A549 (cell line): ENCODE measurements around the gene ADGRF5. TPM values are rescaled to one million over a fixed set of nuclear protein-coding genes. Genes with fewer than 3 reads are reported as not detected.
A peak's percentile ranks its signal among the peaks of the same experiment; 100 is the strongest.

Experiments
- ATAC-seq, 2 experiments: fragments of 200-7000 bp in 1 of 2; fragments of >200 bp in 1 of 2; cut with Nextera tagmentation in 1 of 2; cut with Tn5 transposase in 1 of 2; 3 replicates each; pipeline versions ENCODE4 v1.8.0 to v1.9.1; 2018 to 2020; ENCODE audit warnings: mild to moderate bottlenecking in 1 of 2, moderate library complexity in 1 of 2
- CTCF ChIA-PET: fragments of 300-600 bp; sonication (Branson Sonifier 250); formaldehyde crosslinking; extraction: SDS; loops from one replicate; lab custom pipeline; 2021; ENCODE audit warnings: antibody characterized with exemption, inconsistent platforms; lab: Yijun Ruan, JAX
- POLR2A ChIA-PET: fragments of 350-600 bp; formaldehyde crosslinking; extraction: SDS; loops from one replicate; lab custom pipeline; 2021; ENCODE audit warnings: antibody characterized with exemption, inconsistent platforms; lab: Yijun Ruan, JAX
- DNase-seq, 2 experiments: peaks; one replicate each; pipeline versions ENCODE4 v3.0.0 to v3.0.0-alpha.2; 2011 to 2016; ENCODE audit warnings: low read depth in 1 of 2, low spot score in 1 of 2
- FAIRE-seq: peaks from 2 replicates; lab custom pipeline; 2011; peaks lifted over from hg19 to GRCh38; lab: Jason Lieb, UNC
- H3K27ac ChIP-seq, 2 experiments: fragments of >200 bp; sonication (Bioruptor Twin); formaldehyde crosslinking; 3 replicates each; pipeline ENCODE4 v1.5.1; 2016 to 2017
- H3K4me1 ChIP-seq: fragments of >200 bp; sonication (Bioruptor Twin); formaldehyde crosslinking; 3 replicates; pipeline ENCODE4 v1.6.1; 2016
- H3K4me2 ChIP-seq: fragments of >200 bp; sonication (Bioruptor Twin); formaldehyde crosslinking; 3 replicates; pipeline ENCODE4 v1.6.1; 2016
- H3K4me3 ChIP-seq: fragments of >200 bp; sonication (Bioruptor Twin); formaldehyde crosslinking; 3 replicates; pipeline ENCODE4 v1.5.1; 2016
- H3K9me3 ChIP-seq: fragments of >200 bp; sonication (Bioruptor Twin); formaldehyde crosslinking; 3 replicates; pipeline ENCODE4 v1.6.1; 2016
- BHLHE40 ChIP-seq: IDR thresholded peaks from 2 replicates; pipeline ENCODE4 v1.6.1; 2012; ENCODE audit warnings: low read depth, low read length, inconsistent platforms
- CBX2 ChIP-seq: fragments of 200-600 bp; sonication (generic); IDR thresholded peaks from 2 replicates; pipeline ENCODE4 v1.6.1; 2016; ENCODE audit warnings: low read depth, mild to moderate bottlenecking, borderline replicate concordance
- CEBPB ChIP-seq, 2 experiments: fragments of >200 bp in 1 of 2; sonication (Bioruptor Twin) in 1 of 2; formaldehyde crosslinking in 1 of 2; IDR thresholded peaks; 2 replicates each; pipeline ENCODE4 v1.6.1; 2012 to 2016
- CHD2 ChIP-seq: fragments of 150-350 bp; IDR thresholded peaks from 2 replicates; pipeline ENCODE4 v1.6.1; 2014; ENCODE audit warnings: low read length; ENCODE audit not compliant: partially characterized antibody
- CHD4 ChIP-seq: fragments of 200-600 bp; sonication (generic); IDR thresholded peaks from 2 replicates; pipeline ENCODE4 v1.6.1; 2016; ENCODE audit warnings: antibody characterized with exemption, mild to moderate bottlenecking, borderline replicate concordance
- EHMT2 ChIP-seq: fragments of 200-600 bp; sonication (generic); IDR thresholded peaks from 2 replicates; pipeline ENCODE4 v1.6.1; 2016; ENCODE audit warnings: antibody characterized with exemption, low read depth, mild to moderate bottlenecking, moderate library complexity
- FOSB ChIP-seq: fragments of 250-450 bp; sonication (Bioruptor Pico); IDR thresholded peaks from 2 replicates; pipeline ENCODE4 v1.5.0; 2020; ENCODE audit warnings: mild to moderate bottlenecking, moderate library complexity
- FOSL2 ChIP-seq, 2 experiments: fragments of 450-650 bp in 1 of 2; fragments of >200 bp in 1 of 2; sonication (Bioruptor Twin) in 1 of 2; formaldehyde crosslinking; IDR thresholded peaks; 2 replicates each; pipeline versions ENCODE4 v1.5.0 to v1.6.1; 2016 to 2020; ENCODE audit warnings: mild to moderate bottlenecking in 1 of 2, moderate library complexity in 1 of 2
- FOXS1 ChIP-seq: fragments of 250-450 bp; sonication (Bioruptor Pico); IDR thresholded peaks from 2 replicates; pipeline ENCODE4 v1.5.0; 2020; ENCODE audit warnings: mild to moderate bottlenecking, moderate library complexity
- GATA3 ChIP-seq: IDR thresholded peaks from 2 replicates; pipeline ENCODE4 v1.6.1; 2012; ENCODE audit warnings: borderline replicate concordance
- HDAC2 ChIP-seq: fragments of 200-600 bp; sonication (generic); IDR thresholded peaks from 2 replicates; pipeline ENCODE4 v1.6.1; 2016
- HOXA7 ChIP-seq: fragments of 250-450 bp; sonication (Bioruptor Pico); IDR thresholded peaks from 2 replicates; pipeline ENCODE4 v1.5.0; 2020; ENCODE audit warnings: mild to moderate bottlenecking, moderate library complexity
- HOXB13 ChIP-seq: fragments of 250-450 bp; sonication (Bioruptor Pico); IDR thresholded peaks from 2 replicates; pipeline ENCODE4 v1.5.0; 2020; ENCODE audit warnings: low read depth, mild to moderate bottlenecking, moderate library complexity
- HOXB5 ChIP-seq: fragments of 250-450 bp; sonication (Bioruptor Pico); IDR thresholded peaks from 2 replicates; pipeline ENCODE4 v1.5.0; 2020; ENCODE audit warnings: mild to moderate bottlenecking, moderate library complexity
- JUNB ChIP-seq: fragments of >200 bp; sonication (Bioruptor Twin); formaldehyde crosslinking; IDR thresholded peaks from 2 replicates; pipeline ENCODE4 v1.6.1; 2016
- KDM5A ChIP-seq: fragments of 200-600 bp; sonication (generic); IDR thresholded peaks from 2 replicates; pipeline ENCODE4 v1.6.1; 2016; ENCODE audit warnings: antibody characterized with exemption, mild to moderate bottlenecking
- MAFK ChIP-seq: fragments of 450-650 bp; IDR thresholded peaks from 2 replicates; pipeline ENCODE4 v1.6.1; 2014; ENCODE audit not compliant: partially characterized antibody
- MAZ ChIP-seq: fragments of 150-350 bp; IDR thresholded peaks from 2 replicates; pipeline ENCODE4 v1.6.1; 2014; ENCODE audit warnings: antibody characterized with exemption, low read depth, low read length, borderline replicate concordance
- MYC ChIP-seq: IDR thresholded peaks from 2 replicates; pipeline ENCODE4 v1.6.1; 2012; ENCODE audit warnings: mild to moderate bottlenecking, inconsistent platforms, low read length, improper control_type of control experiment, borderline replicate concordance
- NFE2L2 ChIP-seq: fragments of 150-350 bp; conservative IDR thresholded peaks from 2 replicates; pipeline ENCODE4 v1.6.1; 2014; ENCODE audit warnings: low read length
- NPAS2 ChIP-seq: fragments of 250-450 bp; sonication (Bioruptor Pico); IDR thresholded peaks from 2 replicates; pipeline ENCODE4 v1.8.0; 2022; ENCODE audit warnings: mild to moderate bottlenecking, moderate library complexity, borderline replicate concordance
- NR3C1 ChIP-seq: fragments of >200 bp; sonication (Bioruptor Twin); formaldehyde crosslinking; IDR thresholded peaks from 3 replicates; pipeline ENCODE4 v1.6.1; 2017
- POLR2A ChIP-seq: IDR thresholded peaks from 2 replicates; pipeline ENCODE4 v1.6.1; 2012; ENCODE audit warnings: mild to moderate bottlenecking, low read length
- POLR2AphosphoS2 ChIP-seq: conservative IDR thresholded peaks from 2 replicates; pipeline ENCODE4 v1.6.1; 2012; ENCODE audit warnings: low read length, improper control_type of control experiment, inconsistent platforms
- RAD21 ChIP-seq, 2 experiments: fragments of >200 bp in 1 of 2; sonication (Bioruptor Twin) in 1 of 2; formaldehyde crosslinking in 1 of 2; IDR thresholded peaks in 1 of 2; conservative IDR thresholded peaks in 1 of 2; 2 replicates in 1 of 2; 3 replicates in 1 of 2; pipeline ENCODE4 v1.6.1; 2012 to 2018; ENCODE audit warnings: inconsistent platforms in 1 of 2
- RARB ChIP-seq: fragments of 250-450 bp; sonication (Bioruptor Pico); IDR thresholded peaks from 2 replicates; pipeline ENCODE4 v1.8.0; 2021; ENCODE audit warnings: mild to moderate bottlenecking, moderate library complexity
- RCOR1 ChIP-seq: fragments of 150-350 bp; IDR thresholded peaks from 2 replicates; pipeline ENCODE4 v1.6.1; 2014; ENCODE audit warnings: antibody characterized with exemption, low read length, low read depth
- SREBF2 ChIP-seq: fragments of 450-650 bp; IDR thresholded peaks from 2 replicates; pipeline ENCODE4 v1.6.1; 2014; ENCODE audit warnings: mild to moderate bottlenecking, moderate library complexity
- TP53 ChIP-seq: fragments of 250-450 bp; sonication (Bioruptor Pico); IDR thresholded peaks from 2 replicates; pipeline ENCODE4 v1.5.0; 2021; ENCODE audit warnings: mild to moderate bottlenecking, moderate library complexity
- ZFP36 ChIP-seq: fragments of 450-650 bp; IDR thresholded peaks from 2 replicates; pipeline ENCODE4 v1.6.1; 2014; ENCODE audit warnings: borderline replicate concordance; ENCODE audit not compliant: partially characterized antibody
- ZNF302 ChIP-seq: fragments of 250-450 bp; sonication (Bioruptor Pico); IDR thresholded peaks from 2 replicates; pipeline ENCODE4 v1.9.0; 2021; ENCODE audit warnings: inconsistent platforms, mild to moderate bottlenecking, moderate library complexity
- ZSCAN20 ChIP-seq: fragments of 250-450 bp; sonication (Bioruptor Pico); IDR thresholded peaks from 2 replicates; pipeline ENCODE4 v1.8.0; 2022; ENCODE audit warnings: mild to moderate bottlenecking, moderate library complexity
- WGBS: methylation state at CpG from one replicate; pipeline ENCODE4 v1.1.6; 2017; ENCODE audit errors: missing lambda C conversion rate; 5-methylcytosine and 5-hydroxymethylcytosine counted together
- polyA plus RNA-seq, 4 experiments: library from polyadenylated mRNA; depleted of rRNA in 3 of 4; stranded (reverse); fragments of >200 nt; fragmentation: RNase III in 1 of 4; extraction: RNeasy Plus Mini Kit Qiagen cat#74134 plus additional on column Dnase treatment in 1 of 4; gene quantifications; 2 replicates in 3 of 4; 3 replicates in 1 of 4; pipeline ENCODE4 v1.2.3, GENCODE V29; 2011 to 2017
- TF ChIP-seq, protein P1 (sequence below): IDR thresholded peaks from 2 replicates; pipeline ENCODE4 v1.6.1; 2012; ENCODE audit warnings: low read depth, borderline replicate concordance
- TF ChIP-seq, protein P2 (sequence below): fragments of 150-350 bp; IDR thresholded peaks from 2 replicates; pipeline ENCODE4 v1.6.1; 2014; ENCODE audit warnings: low read depth, mild to moderate bottlenecking, low read length
- TF ChIP-seq, protein P3 (sequence below): fragments of 250-450 bp; sonication (Bioruptor Pico); IDR thresholded peaks from 2 replicates; pipeline ENCODE4 v1.5.0; 2020; ENCODE audit warnings: low read depth, mild to moderate bottlenecking, moderate library complexity

ADGRF5 gene
- polyA plus RNA-seq, 2 of the 4 experiments (the other 2 are of a cell fraction): not detected

DNA sequence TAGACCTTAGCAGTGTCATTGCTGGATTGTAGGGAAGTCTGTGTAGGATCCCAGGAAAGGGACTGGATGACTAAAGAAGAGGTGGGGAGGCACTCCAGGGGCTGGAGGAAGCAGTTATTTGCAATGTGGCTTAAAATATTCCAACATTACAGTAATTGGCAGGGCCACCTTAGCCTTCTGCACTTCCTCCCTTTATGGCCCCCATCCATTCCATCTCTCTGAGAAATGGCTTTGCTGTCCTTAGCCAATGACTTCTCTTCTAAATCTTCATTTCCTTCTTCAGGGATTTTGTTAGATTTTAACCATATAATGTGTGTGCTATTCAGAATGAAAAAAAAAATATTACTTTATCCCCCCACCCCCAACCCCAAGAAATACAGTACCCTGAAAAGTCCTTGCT is 6.4 kb downstream of the ADGRF5 start:
- ATAC-seq: no peak
- no peak overlapping the region for H3K27ac ChIP-seq
- TF ChIP-seq FOXS1 (CRISPR knock-in tag) (no peak), EHMT2 (no peak), RAD21 (conservative IDR thresholded peaks at IDR 0.05 in 1 of 2, IDR thresholded peaks at IDR 0.05 in 1 of 2) (no peak), CHD4 (no peak), MAZ (no peak), HDAC2 (no peak), ZSCAN20 (CRISPR knock-in tag) (no peak), NFE2L2 (no peak), MYC (no peak), FOSB (CRISPR knock-in tag) (no peak), KDM5A (no peak), CBX2 (no peak), ZFP36 (no peak), HOXB5 (CRISPR knock-in tag) (no peak), TP53 (CRISPR knock-in tag) (no peak), ZNF302 (CRISPR knock-in tag) (no peak), RCOR1 (no peak), RARB (CRISPR knock-in tag) (no peak)
- TF ChIP-seq, protein P1, sequence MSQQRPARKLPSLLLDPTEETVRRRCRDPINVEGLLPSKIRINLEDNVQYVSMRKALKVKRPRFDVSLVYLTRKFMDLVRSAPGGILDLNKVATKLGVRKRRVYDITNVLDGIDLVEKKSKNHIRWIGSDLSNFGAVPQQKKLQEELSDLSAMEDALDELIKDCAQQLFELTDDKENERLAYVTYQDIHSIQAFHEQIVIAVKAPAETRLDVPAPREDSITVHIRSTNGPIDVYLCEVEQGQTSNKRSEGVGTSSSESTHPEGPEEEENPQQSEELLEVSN: no peak
- TF ChIP-seq, protein P2, sequence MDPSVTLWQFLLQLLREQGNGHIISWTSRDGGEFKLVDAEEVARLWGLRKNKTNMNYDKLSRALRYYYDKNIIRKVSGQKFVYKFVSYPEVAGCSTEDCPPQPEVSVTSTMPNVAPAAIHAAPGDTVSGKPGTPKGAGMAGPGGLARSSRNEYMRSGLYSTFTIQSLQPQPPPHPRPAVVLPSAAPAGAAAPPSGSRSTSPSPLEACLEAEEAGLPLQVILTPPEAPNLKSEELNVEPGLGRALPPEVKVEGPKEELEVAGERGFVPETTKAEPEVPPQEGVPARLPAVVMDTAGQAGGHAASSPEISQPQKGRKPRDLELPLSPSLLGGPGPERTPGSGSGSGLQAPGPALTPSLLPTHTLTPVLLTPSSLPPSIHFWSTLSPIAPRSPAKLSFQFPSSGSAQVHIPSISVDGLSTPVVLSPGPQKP: no peak
- DNase-seq: no peak
- POLR2A ChIA-PET: no interaction called here
- no peak overlapping the region for H3K4me3 ChIP-seq
- CTCF ChIA-PET: interaction anchor here (0.9 kb wide), 1 partner anchor 67 kb away, joined by 3 read pairs; no protein-coding TSS in a partner anchor
- no peak for FAIRE-seq
- H3K9me3 ChIP-seq: no peaks in the 10 kb centered on the region
- no peak overlapping the region for H3K4me2 ChIP-seq
- H3K4me1 ChIP-seq: peaks cover 14% of the 10 kb centered on the region

DNA sequence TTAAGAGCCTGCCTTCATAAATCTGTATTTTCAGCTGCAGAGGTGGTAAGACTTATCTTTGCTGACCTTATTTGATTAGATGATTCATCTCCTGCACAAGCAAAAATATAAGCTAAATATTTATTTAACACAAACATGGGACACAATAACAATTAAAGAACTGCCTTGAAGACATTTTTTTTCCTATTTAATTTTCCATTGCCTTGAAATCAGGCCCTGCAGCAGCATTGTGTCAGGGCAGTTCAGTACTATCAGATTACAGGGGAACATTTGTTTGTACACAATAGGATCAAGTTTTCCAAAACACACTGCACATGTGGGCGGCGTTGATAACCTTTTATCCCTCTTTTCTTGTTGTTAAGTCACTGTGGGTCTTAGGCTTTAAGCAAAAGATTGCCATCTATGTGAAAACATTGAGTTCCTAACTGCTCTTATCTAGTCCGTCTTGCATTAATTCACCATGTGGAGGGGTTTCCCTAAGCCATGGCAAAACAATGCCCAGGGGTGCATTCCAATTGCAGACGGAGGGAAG is 7.4 kb downstream of the ADGRF5 start:
- no peak overlapping the region for H3K27ac ChIP-seq
- peaks cover 14% of the 10 kb centered on the region for H3K4me1 ChIP-seq
- FAIRE-seq (no peak), ATAC-seq (no peak; a peak in 1 of 6 replicates), DNase-seq (no peak)
- TF ChIP-seq FOSL2 (IDR thresholded peaks at IDR 0.05) (no peak), FOSL2 (CRISPR knock-in tag; IDR thresholded peaks at IDR 0.05) (peak; percentile 55), CEBPB (IDR thresholded peaks at IDR 0.05) (no peak), SREBF2 (no peak), CHD4 (no peak), ZSCAN20 (CRISPR knock-in tag) (no peak), NR3C1 (no peak), HOXB13 (no peak), FOXS1 (CRISPR knock-in tag) (no peak), MAFK (no peak), RCOR1 (no peak), POLR2AphosphoS2 (no peak), JUNB (peak; percentile 31; the same call in 1 of the 2 replicates), CHD2 (no peak), MYC (no peak), NPAS2 (CRISPR knock-in tag) (no peak), BHLHE40 (no peak), TP53 (CRISPR knock-in tag) (no peak), HOXA7 (no peak), POLR2A (no peak), GATA3 (peak; percentile 43; the same call in 1 of the 2 replicates)
- TF ChIP-seq, protein P3, sequence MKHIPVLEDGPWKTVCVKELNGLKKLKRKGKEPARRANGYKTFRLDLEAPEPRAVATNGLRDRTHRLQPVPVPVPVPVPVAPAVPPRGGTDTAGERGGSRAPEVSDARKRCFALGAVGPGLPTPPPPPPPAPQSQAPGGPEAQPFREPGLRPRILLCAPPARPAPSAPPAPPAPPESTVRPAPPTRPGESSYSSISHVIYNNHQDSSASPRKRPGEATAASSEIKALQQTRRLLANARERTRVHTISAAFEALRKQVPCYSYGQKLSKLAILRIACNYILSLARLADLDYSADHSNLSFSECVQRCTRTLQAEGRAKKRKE (CRISPR knock-in tag): no peak
- 25% methylated on average over 4 of the region's 4 CpGs for WGBS
- ChIA-PET CTCF (interaction anchor here (0.9 kb wide), 1 partner anchor 66 kb away, joined by 3 read pairs; no protein-coding TSS in a partner anchor), POLR2A (no interaction called here)
- H3K9me3 ChIP-seq: no peaks in the 10 kb centered on the region
- no peak overlapping the region for H3K4me3 ChIP-seq
- peak overlapping the region; percentile 21 for H3K4me2 ChIP-seq
